Loucy (cell line): ENCODE data around the gene CEL.

ENCODE experiments used
- CTCF ChIP-seq: fragments of 200-600 bp; sonication (generic); conservative IDR thresholded peaks from 2 replicates; pipeline ENCODE4 v1.5.1; 2014; ENCODE audit warnings: mild to moderate bottlenecking, antibody characterized with exemption, low read length
- EZH2phosphoT487 ChIP-seq: fragments of 200-600 bp; IDR thresholded peaks from 2 replicates; pipeline ENCODE4 v1.6.1; 2018; ENCODE audit warnings: antibody characterized with exemption, mild to moderate bottlenecking, moderate library complexity, borderline replicate concordance

GRCh38 chr9:133057553-133057952, 4.2 kb upstream of the CEL start:
- TF ChIP-seq EZH2phosphoT487 (no peak), CTCF (no peak)
